Endothelial cell of umbilical vein (primary cell): Measurements from ENCODE around the gene KIAA0753. TPM values are rescaled to one million over a fixed set of nuclear protein-coding genes. Genes with fewer than 3 reads are reported as not detected.

ENCODE experiments used
- BruUV-seq: library from RNA; stranded (reverse); fragments of 400-500 nt; replicated peaks from 2 replicates; lab custom pipeline; 2021; lab: Mats Ljungman, UMichigan
- CTCF ChIA-PET: fragments of 300-600, 350-600 bp; sonication (Branson Sonifier 250); formaldehyde crosslinking; loops from one replicate; lab custom pipeline; 2021; ENCODE audit warnings: antibody characterized with exemption, inconsistent platforms; lab: Charles Lee
- POLR2A ChIA-PET: fragments of 300-600, 350-600 bp; sonication (Branson Sonifier 250); formaldehyde crosslinking; loops from one replicate; lab custom pipeline; 2021; ENCODE audit warnings: antibody characterized with exemption, inconsistent platforms; lab: Charles Lee
- DNase-seq: peaks from one replicate; pipeline ENCODE4 v3.0.0-alpha.2; 2011; ENCODE audit warnings: low read depth, low spot score
- FAIRE-seq: peaks from 2 replicates; lab custom pipeline; 2011; peaks lifted over from hg19 to GRCh38; lab: Jason Lieb, UNC
- H2AFZ ChIP-seq: 2 replicates; pipeline ENCODE4 v1.6.0; 2012; ENCODE audit warnings: low read depth, low read length, control low read depth, inconsistent platforms
- H3K27ac ChIP-seq: 2 replicates; pipeline ENCODE4 v1.5.1; 2011; ENCODE audit warnings: low read depth, mild to moderate bottlenecking, control low read depth, low read length, moderate library complexity; ENCODE audit not compliant: insufficient read depth
- H3K27me3 ChIP-seq, 2 experiments: 2 replicates each; pipeline versions ENCODE4 v1.6.0 to v1.6.1; 2011; ENCODE audit warnings: low read length in 2 of 2, mixed read lengths in 1 of 2; ENCODE audit not compliant: control insufficient read depth in 2 of 2, insufficient read depth in 2 of 2
- H3K36me3 ChIP-seq, 2 experiments: 2 replicates in 1 of 2; 3 replicates in 1 of 2; pipeline ENCODE4 v1.5.1; 2011; ENCODE audit warnings: low read length in 2 of 2, mild to moderate bottlenecking in 1 of 2, moderate library complexity in 1 of 2; ENCODE audit not compliant: control insufficient read depth in 2 of 2, insufficient read depth in 2 of 2; ENCODE audit errors: extremely low read depth in 1 of 2
- H3K4me1 ChIP-seq: 3 replicates; pipeline ENCODE4 v1.5.1; 2011; ENCODE audit warnings: mild to moderate bottlenecking, low read length; ENCODE audit not compliant: control insufficient read depth, insufficient read depth; ENCODE audit errors: extremely low read depth
- H3K4me2 ChIP-seq: 2 replicates; pipeline ENCODE4 v1.6.1; 2011; ENCODE audit warnings: low read length, control low read depth, mixed read lengths; ENCODE audit not compliant: insufficient read depth
- H3K4me3 ChIP-seq, 3 experiments: fragments of 200-600 bp in 1 of 3; sonication (generic), shearing (Covaris generic) in 1 of 3; replicated peaks in 1 of 3; 2 replicates each; pipeline ENCODE4 v1.5.1; 2011 to 2016; ENCODE audit warnings: control low read depth in 3 of 3, low read length in 3 of 3, mild to moderate bottlenecking in 2 of 3, inconsistent platforms in 1 of 3, low read depth in 1 of 3, moderate library complexity in 1 of 3; ENCODE audit not compliant: insufficient read depth in 1 of 3
- H3K79me2 ChIP-seq: 2 replicates; pipeline ENCODE4 v1.6.0; 2012; ENCODE audit warnings: low read length, inconsistent platforms; ENCODE audit not compliant: control insufficient read depth, insufficient read depth
- H3K9ac ChIP-seq: replicated peaks from 2 replicates; pipeline ENCODE3; 2011; ENCODE audit warnings: low read length, control low read depth; ENCODE audit not compliant: insufficient read depth; ENCODE audit errors: extremely low read depth
- H3K9me1 ChIP-seq: replicated peaks from 3 replicates; pipeline ENCODE4 v1.6.0; 2011; ENCODE audit warnings: mild to moderate bottlenecking, low read length; ENCODE audit not compliant: control insufficient read depth, insufficient read depth; ENCODE audit errors: extremely low read depth
- H3K9me3 ChIP-seq: replicated peaks from 2 replicates; pipeline ENCODE4 v1.5.1; 2012; ENCODE audit warnings: low read length, inconsistent platforms; ENCODE audit not compliant: control insufficient read depth, insufficient read depth
- H4K20me1 ChIP-seq: replicated peaks from 2 replicates; pipeline ENCODE3; 2011; ENCODE audit warnings: mild to moderate bottlenecking, low read length; ENCODE audit not compliant: control insufficient read depth, insufficient read depth; ENCODE audit errors: extremely low read depth
- CTCF ChIP-seq, 2 donors: IDR thresholded peaks; 1 replicate in 1 of 2; 2 replicates in 1 of 2; pipeline ENCODE4 v1.5.1; 2011; ENCODE audit warnings: low read length in 2 of 2, mild to moderate bottlenecking in 2 of 2, moderate library complexity in 2 of 2, control low read depth in 1 of 2, inconsistent platforms in 1 of 2, low read depth in 1 of 2; ENCODE audit not compliant: insufficient read depth in 1 of 2; ENCODE audit errors: extremely low read depth in 1 of 2
- EZH2 ChIP-seq: IDR thresholded peaks from 2 replicates; pipeline ENCODE4 v1.6.1; 2012; ENCODE audit warnings: borderline replicate concordance, low read depth, mild to moderate bottlenecking, moderate library complexity, low read length, inconsistent platforms; ENCODE audit not compliant: severe bottlenecking
- FOS ChIP-seq: IDR thresholded peaks from 2 replicates; pipeline ENCODE4 v1.6.1; 2011; ENCODE audit warnings: mild to moderate bottlenecking, low read length, moderate library complexity, borderline replicate concordance; ENCODE audit not compliant: insufficient read depth
- GATA2 ChIP-seq: IDR thresholded peaks from 2 replicates; pipeline ENCODE4 v1.7.0; 2011; ENCODE audit warnings: low read depth, mild to moderate bottlenecking, moderate library complexity, mixed read lengths, low read length; ENCODE audit not compliant: insufficient read length, insufficient read depth
- JUN ChIP-seq: IDR thresholded peaks from 2 replicates; pipeline ENCODE4 v1.6.1; 2011; ENCODE audit warnings: borderline replicate concordance, low read depth; ENCODE audit not compliant: insufficient read length, insufficient read depth
- MAX ChIP-seq: IDR thresholded peaks from 2 replicates; pipeline ENCODE4 v1.6.1; 2011; ENCODE audit not compliant: insufficient read depth, insufficient read length
- MYC ChIP-seq: IDR thresholded peaks from one replicate; pipeline ENCODE4 v1.6.1; 2011; ENCODE audit warnings: mild to moderate bottlenecking, low read depth, low read length
- POLR2A ChIP-seq: IDR thresholded peaks from 2 replicates; pipeline ENCODE4 v1.6.1; 2012; ENCODE audit warnings: low read depth, mild to moderate bottlenecking, control low read depth, low read length
- POLR2AphosphoS5 ChIP-seq: IDR thresholded peaks from 2 replicates; pipeline ENCODE4 v1.6.1; 2012; ENCODE audit warnings: low read depth, mild to moderate bottlenecking, control low read depth, low read length, moderate library complexity; ENCODE audit not compliant: insufficient read depth
- dilution Hi-C: fragments of 300-500 bp; cut with MboI; formaldehyde crosslinking; loops from one replicate; pipeline ENCODE4 v1.15.0; 2019; ENCODE audit warnings: low sequenced_read_pairs; ENCODE audit not compliant: extremely low pct_ligation_motif_present
- intact Hi-C: fragments of 100-400 bp; cut with micrococcal nuclease; formaldehyde crosslinking; loops from one replicate; pipeline ENCODE4 v1.10.0; 2022
- polyA plus RNA-seq, 4 experiments: library from polyadenylated mRNA; depleted of rRNA in 3 of 4; stranded (reverse) in 3 of 4; unstranded in 1 of 4; fragments of >200 nt; gene quantifications; 2 replicates each; pipeline versions ENCODE4 v1.2.1 to v1.2.3, GENCODE V29; 2011 to 2012; ENCODE audit warnings: missing spikeins in 1 of 4
- total RNA-seq: library from RNA; stranded (reverse); gene quantifications from 2 replicates; pipeline ENCODE4 v1.2.3, GENCODE V29; 2021

The KIAA0753 gene
- total and polyA plus RNA-seq, 2 donors (not counting 3 experiments of a cell fraction or from before 2014, with no cell fraction given) = 5.3 to 23.9 TPM

GRCh38 chr17:6636105-6636504 lies 4.4 kb downstream of the KIAA0753 start:
- intact Hi-C loops (no loop called here), dilution Hi-C loops (no loop called here)
- Histone ChIP-seq H4K20me1 (no peaks in the 10 kb centered on the region), H3K9me3 (no peaks in the 10 kb centered on the region), H3K4me2 (no peak overlapping the region), H2AFZ (no peak overlapping the region), H3K27me3 (no peaks in the 10 kb centered on the region), H3K4me1 (peaks cover 7% of the 10 kb centered on the region), H3K79me2 (peaks cover 24% of the 10 kb centered on the region), H3K9me1 (no peaks in the 10 kb centered on the region), H3K27ac (no peak overlapping the region), H3K9ac (no peak overlapping the region), H3K4me3 (no peak overlapping the region), H3K36me3 (peaks cover 0 to 6% of the 10 kb centered on the region in 2 experiments)
- ChIA-PET CTCF (no interaction called here), POLR2A (no interaction called here)
- TF ChIP-seq MAX = no peak
- no peak for TF ChIP-seq MYC
- TF ChIP-seq JUN = no peak
- no peak for TF ChIP-seq POLR2AphosphoS5
- TF ChIP-seq CTCF (IDR thresholded peaks at IDR 0.05; ENCODE audit: extremely low read depth in 1 of 2, insufficient read depth in 1 of 2, low read depth in 1 of 2, low read length in 2 of 2) = no peak
- no peak for TF ChIP-seq GATA2
- TF ChIP-seq POLR2A = no peak
- TF ChIP-seq FOS = no peak
- TF ChIP-seq EZH2 = no peak
- FAIRE-seq (no peak), DNase-seq (no peak)
- no TSS peak for BruUV-seq
